KMS-11 (cell line): ENCODE measurements around the gene DNLZ.
A peak's percentile ranks its signal among the peaks of the same experiment; 100 is the strongest.

Experiments used
- H2AFZ ChIP-seq: fragments of 200-600 bp; sonication (generic); 2 replicates; pipeline ENCODE4 v1.6.1; 2016; ENCODE audit warnings: antibody characterized with exemption, mixed run types, low read depth
- H3K27ac ChIP-seq: fragments of 200-600 bp; sonication (generic); 2 replicates; pipeline ENCODE4 v1.6.1; 2016; ENCODE audit warnings: mild to moderate bottlenecking, mixed run types
- H3K27me3 ChIP-seq: fragments of 200-600 bp; sonication (generic); 2 replicates; pipeline ENCODE4 v1.6.1; 2017; ENCODE audit warnings: mild to moderate bottlenecking, low read depth, mixed run types, moderate library complexity; ENCODE audit not compliant: insufficient read depth
- H3K36me3 ChIP-seq: fragments of 200-600 bp; sonication (generic); 2 replicates; pipeline ENCODE4 v1.6.1; 2017; ENCODE audit warnings: mild to moderate bottlenecking, mixed run types; ENCODE audit not compliant: insufficient read depth
- H3K4me1 ChIP-seq: fragments of 200-600 bp; sonication (generic); 2 replicates; pipeline ENCODE4 v1.6.1; 2016; ENCODE audit warnings: mild to moderate bottlenecking, low read depth, mixed run types; ENCODE audit not compliant: poor library complexity, severe bottlenecking
- H3K4me2 ChIP-seq: fragments of 200-600 bp; sonication (generic); 2 replicates; pipeline ENCODE4 v1.7.0; 2016; ENCODE audit warnings: mild to moderate bottlenecking, mixed run types
- H3K4me3 ChIP-seq: fragments of 200-600 bp; sonication (generic); IDR thresholded peaks from 2 replicates; pipeline ENCODE4 v1.6.1; 2017; ENCODE audit warnings: low read depth, low read length, mixed read lengths; ENCODE audit not compliant: insufficient read depth
- H3K79me2 ChIP-seq: fragments of 200-600 bp; sonication (generic); 2 replicates; pipeline ENCODE4 v1.6.1; 2016; ENCODE audit warnings: low read depth, mixed run types; ENCODE audit not compliant: insufficient read depth
- H3K9ac ChIP-seq: fragments of 200-600 bp; sonication (generic); 2 replicates; pipeline ENCODE4 v1.6.1; 2016; ENCODE audit warnings: mild to moderate bottlenecking, mixed run types
- H4K20me1 ChIP-seq: fragments of 200-600 bp; sonication (generic); 2 replicates; pipeline ENCODE4 v1.6.1; 2016; ENCODE audit warnings: mild to moderate bottlenecking, mixed run types; ENCODE audit not compliant: insufficient read depth
- TF ChIP-seq, protein P1 (sequence below): fragments of 200-600 bp; sonication (generic); conservative IDR thresholded peaks from 2 replicates; pipeline ENCODE4 v1.6.1; 2017; ENCODE audit warnings: low read depth, mild to moderate bottlenecking, antibody characterized with exemption, low read length, moderate library complexity, mixed read lengths

DNLZ gene

GRCh38 chr9:136363949-136364748 is 605 bp upstream of the DNLZ start:
- Histone ChIP-seq H3K36me3 (no peaks in the 10 kb centered on the region), H3K9ac (peak overlapping the region; percentile 89; the same call in 1 of the 2 replicates), H3K79me2 (no peaks in the 10 kb centered on the region), H3K4me2 (peak overlapping the region; percentile 37; the same call in 1 of the 2 replicates), H3K4me3 (no peak overlapping the region), H3K27ac (no peak overlapping the region; the same call in 1 of the 2 replicates), H2AFZ (0 out of 2 replicates have a peak overlapping the region, but pooled peaks have one; percentile 42), H4K20me1 (no peaks in the 10 kb centered on the region), H3K27me3 (no peaks in the 10 kb centered on the region), H3K4me1 (peaks cover 10% of the 10 kb centered on the region)
- TF ChIP-seq, protein P1, sequence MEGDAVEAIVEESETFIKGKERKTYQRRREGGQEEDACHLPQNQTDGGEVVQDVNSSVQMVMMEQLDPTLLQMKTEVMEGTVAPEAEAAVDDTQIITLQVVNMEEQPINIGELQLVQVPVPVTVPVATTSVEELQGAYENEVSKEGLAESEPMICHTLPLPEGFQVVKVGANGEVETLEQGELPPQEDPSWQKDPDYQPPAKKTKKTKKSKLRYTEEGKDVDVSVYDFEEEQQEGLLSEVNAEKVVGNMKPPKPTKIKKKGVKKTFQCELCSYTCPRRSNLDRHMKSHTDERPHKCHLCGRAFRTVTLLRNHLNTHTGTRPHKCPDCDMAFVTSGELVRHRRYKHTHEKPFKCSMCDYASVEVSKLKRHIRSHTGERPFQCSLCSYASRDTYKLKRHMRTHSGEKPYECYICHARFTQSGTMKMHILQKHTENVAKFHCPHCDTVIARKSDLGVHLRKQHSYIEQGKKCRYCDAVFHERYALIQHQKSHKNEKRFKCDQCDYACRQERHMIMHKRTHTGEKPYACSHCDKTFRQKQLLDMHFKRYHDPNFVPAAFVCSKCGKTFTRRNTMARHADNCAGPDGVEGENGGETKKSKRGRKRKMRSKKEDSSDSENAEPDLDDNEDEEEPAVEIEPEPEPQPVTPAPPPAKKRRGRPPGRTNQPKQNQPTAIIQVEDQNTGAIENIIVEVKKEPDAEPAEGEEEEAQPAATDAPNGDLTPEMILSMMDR, result peak; percentile 24; the same call in 1 of the 2 replicates

GRCh38 chr9:136362450-136362784 is 1.1 kb downstream of the DNLZ start:
- no peaks in the 10 kb centered on the region for H3K27me3 ChIP-seq
- H3K36me3 ChIP-seq, result no peaks in the 10 kb centered on the region
- no peak overlapping the region for H3K4me3 ChIP-seq
- H4K20me1 ChIP-seq, result no peaks in the 10 kb centered on the region
- TF ChIP-seq, protein P1, result no peak
- H2AFZ ChIP-seq, result no peak overlapping the region
- H3K9ac ChIP-seq, result no peak overlapping the region
- peak overlapping the region; percentile 24; the same call in 1 of the 2 replicates for H3K4me2 ChIP-seq
- H3K27ac ChIP-seq, result no peak overlapping the region
- H3K79me2 ChIP-seq, result no peaks in the 10 kb centered on the region
- H3K4me1 ChIP-seq, result peaks cover 10% of the 10 kb centered on the region

GRCh38 chr9:136361754-136362449 is 1.6 kb downstream of the DNLZ start:
- no peak overlapping the region for H3K27ac ChIP-seq
- H4K20me1 ChIP-seq, result no peaks in the 10 kb centered on the region
- no peak overlapping the region for H3K4me3 ChIP-seq
- no peak overlapping the region for H3K9ac ChIP-seq
- H3K4me2 ChIP-seq, result no peak overlapping the region
- peaks cover 10% of the 10 kb centered on the region for H3K4me1 ChIP-seq
- no peaks in the 10 kb centered on the region for H3K36me3 ChIP-seq
- H3K27me3 ChIP-seq, result peaks cover 4% of the 10 kb centered on the region; the same call in 1 of the 2 replicates
- no peak overlapping the region for H2AFZ ChIP-seq
- TF ChIP-seq, protein P1, result no peak
- H3K79me2 ChIP-seq, result no peaks in the 10 kb centered on the region

- Histone ChIP-seq H4K20me1 (no peaks in the 10 kb centered on the region), H3K4me1 (peaks cover 10% of the 10 kb centered on the region), H3K9ac (no peak overlapping the region), H3K4me3 (no peak overlapping the region), H3K4me2 (no peak overlapping the region), H3K27ac (no peak overlapping the region), H3K27me3 (peaks cover 11% of the 10 kb centered on the region; the same call in 1 of the 2 replicates), H2AFZ (no peak overlapping the region), H3K79me2 (no peaks in the 10 kb centered on the region), H3K36me3 (no peaks in the 10 kb centered on the region)
- TF ChIP-seq, protein P1, result no peak
Measured at GRCh38 chr9:136361047-136361753, 2.3 kb downstream of the DNLZ start.
